ENCODE results near the gene HIVEP3.

Gene HIVEP3

DNA sequence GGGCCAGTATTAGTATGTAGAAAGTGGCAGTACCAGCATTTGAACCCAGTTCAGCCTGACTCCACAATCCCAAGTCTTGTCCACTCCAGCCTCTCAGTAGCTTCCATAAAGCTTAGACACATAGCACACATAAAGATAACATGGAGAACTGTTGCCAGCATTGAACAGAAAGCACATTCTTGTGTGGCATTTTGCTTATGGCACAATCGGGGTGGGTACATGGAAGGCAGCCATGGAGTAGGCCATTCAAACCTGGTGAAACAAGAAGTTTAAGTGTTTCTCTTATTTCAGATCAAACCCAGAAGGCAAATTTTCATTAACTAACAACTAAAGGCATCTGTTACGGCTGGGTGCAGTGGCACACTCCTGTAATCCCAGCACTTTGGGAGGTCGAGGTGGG lies 102.7 kb downstream of the HIVEP3 start:
- ChIA-PET POLR2A (no interaction called here), CTCF (no interaction called here)
- H3K36me3 ChIP-seq (ENCODE audit: control insufficient read depth in 2 of 2, insufficient read depth in 1 of 2, low read length in 2 of 2), result no peaks in the 10 kb centered on the region
- H3K27ac ChIP-seq (ENCODE audit: extremely low read depth, low read depth, low read length), result no peak overlapping the region
- no peaks in the 10 kb centered on the region for H3K9me3 ChIP-seq (ENCODE audit: control insufficient read depth, insufficient read depth, low read depth, low read length)
- H3K4me3 ChIP-seq (ENCODE audit: low read depth, low read length), result no peak overlapping the region
- no peak for TF ChIP-seq ZNF626 (tag by site-specific recombination; IDR thresholded peaks at IDR 0.05)
- no peak for TF ChIP-seq ZNF707 (tag by site-specific recombination; IDR thresholded peaks at IDR 0.05)
- TF ChIP-seq PRDM10 (tag by site-specific recombination; IDR thresholded peaks at IDR 0.05), result no peak
- no peak for TF ChIP-seq ZNF223 (tag by site-specific recombination; IDR thresholded peaks at IDR 0.05)
- H3K4me1 ChIP-seq (ENCODE audit: control insufficient read depth, insufficient read depth, low read length), result no peaks in the 10 kb centered on the region

DNA sequence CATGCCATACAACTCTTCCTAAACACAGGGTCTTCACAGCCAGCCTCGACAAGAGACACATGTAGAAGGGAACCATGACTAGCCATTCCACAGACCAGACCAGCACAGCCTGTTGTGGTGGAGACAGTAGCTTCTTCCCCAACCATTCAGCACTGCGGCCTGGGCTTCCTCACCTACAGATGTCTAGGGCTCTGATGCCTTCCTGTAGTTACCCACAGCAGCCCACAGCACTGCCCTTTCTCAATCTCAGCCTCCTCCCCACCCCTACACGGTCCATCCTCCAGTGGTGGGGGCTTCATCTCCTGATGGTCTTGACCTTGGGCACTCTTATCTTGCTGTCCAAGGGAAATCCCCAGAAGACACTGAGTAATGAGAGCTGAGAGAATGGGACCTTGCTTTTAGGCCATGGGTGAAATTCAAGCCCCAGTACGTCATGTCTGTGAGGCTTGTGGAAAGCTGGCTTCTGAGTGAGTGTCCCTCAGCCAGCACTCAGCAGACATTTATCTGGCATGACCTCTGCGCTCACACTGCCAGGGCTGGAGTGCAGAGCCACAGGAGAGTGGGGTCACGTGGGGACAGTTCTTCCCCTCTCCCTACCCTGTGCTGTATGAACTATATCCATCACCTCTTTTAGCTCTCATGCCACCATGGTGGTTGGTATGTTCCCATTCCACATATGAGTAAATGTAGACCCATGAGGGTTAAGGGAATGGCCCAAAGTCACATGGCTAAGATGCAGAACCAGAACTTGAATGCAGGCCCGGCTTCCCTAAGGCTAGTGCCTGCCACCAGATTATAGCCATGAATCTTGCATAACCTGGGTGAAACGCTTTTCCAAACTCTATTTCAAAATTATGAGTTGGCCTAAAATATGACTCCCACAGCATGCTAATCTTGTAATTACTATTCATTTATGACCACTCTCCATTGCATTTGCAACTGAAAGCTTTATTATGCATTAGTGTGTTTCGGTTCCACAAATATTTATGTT lies 104.7 kb downstream of the HIVEP3 start:
- no peak overlapping the region for H3K27ac ChIP-seq (ENCODE audit: extremely low read depth, low read depth, low read length)
- no peaks in the 10 kb centered on the region for H3K4me1 ChIP-seq (ENCODE audit: control insufficient read depth, insufficient read depth, low read length)
- no peaks in the 10 kb centered on the region for H3K36me3 ChIP-seq (ENCODE audit: control insufficient read depth in 2 of 2, insufficient read depth in 1 of 2, low read length in 2 of 2)
- ChIA-PET CTCF (interaction anchor here (0.6 to 3.6 kb wide), 6 partner anchors 8 to 902 kb away, joined by 3 to 27 read pairs (median 4); no protein-coding TSS in a partner anchor), POLR2A (no interaction called here)
- H3K9me3 ChIP-seq (ENCODE audit: control insufficient read depth, insufficient read depth, low read depth, low read length), result no peaks in the 10 kb centered on the region
- H3K4me3 ChIP-seq (ENCODE audit: low read depth, low read length), result no peak overlapping the region
- no peak for TF ChIP-seq ZNF791 (tag by site-specific recombination; IDR thresholded peaks at IDR 0.05)
- no peak for TF ChIP-seq ZNF555 (tag by site-specific recombination; conservative IDR thresholded peaks at IDR 0.05)
- no peak for TF ChIP-seq SETDB1 (IDR thresholded peaks at IDR 0.05; ENCODE audit: insufficient read length, low read length)
- TF ChIP-seq, protein P1, sequence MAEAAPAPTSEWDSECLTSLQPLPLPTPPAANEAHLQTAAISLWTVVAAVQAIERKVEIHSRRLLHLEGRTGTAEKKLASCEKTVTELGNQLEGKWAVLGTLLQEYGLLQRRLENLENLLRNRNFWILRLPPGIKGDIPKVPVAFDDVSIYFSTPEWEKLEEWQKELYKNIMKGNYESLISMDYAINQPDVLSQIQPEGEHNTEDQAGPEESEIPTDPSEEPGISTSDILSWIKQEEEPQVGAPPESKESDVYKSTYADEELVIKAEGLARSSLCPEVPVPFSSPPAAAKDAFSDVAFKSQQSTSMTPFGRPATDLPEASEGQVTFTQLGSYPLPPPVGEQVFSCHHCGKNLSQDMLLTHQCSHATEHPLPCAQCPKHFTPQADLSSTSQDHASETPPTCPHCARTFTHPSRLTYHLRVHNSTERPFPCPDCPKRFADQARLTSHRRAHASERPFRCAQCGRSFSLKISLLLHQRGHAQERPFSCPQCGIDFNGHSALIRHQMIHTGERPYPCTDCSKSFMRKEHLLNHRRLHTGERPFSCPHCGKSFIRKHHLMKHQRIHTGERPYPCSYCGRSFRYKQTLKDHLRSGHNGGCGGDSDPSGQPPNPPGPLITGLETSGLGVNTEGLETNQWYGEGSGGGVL (tag by site-specific recombination; IDR thresholded peaks at IDR 0.05), result no peak
- TF ChIP-seq ZXDB (tag by site-specific recombination; IDR thresholded peaks at IDR 0.05), result no peak
- no peak for TF ChIP-seq ZSCAN30 (tag by site-specific recombination; IDR thresholded peaks at IDR 0.05)
- no peak for TF ChIP-seq ZNF704 (tag by site-specific recombination; IDR thresholded peaks at IDR 0.05)
- TF ChIP-seq OVOL3 (tag by site-specific recombination; IDR thresholded peaks at IDR 0.05), result no peak
- no peak for TF ChIP-seq ZNF146 (tag by site-specific recombination; IDR thresholded peaks at IDR 0.05)

- TF ChIP-seq ZNF350 (tag by site-specific recombination; IDR thresholded peaks at IDR 0.05) (no peak), ATF2 (tag by site-specific recombination; IDR thresholded peaks at IDR 0.05; ENCODE audit: low read depth) (no peak)
- Histone ChIP-seq H3K9me3 (ENCODE audit: control insufficient read depth, insufficient read depth, low read depth, low read length) (no peaks in the 10 kb centered on the region), H3K4me3 (ENCODE audit: low read depth, low read length) (no peak overlapping the region), H3K27ac (ENCODE audit: extremely low read depth, low read depth, low read length) (no peak overlapping the region), H3K4me1 (ENCODE audit: control insufficient read depth, insufficient read depth, low read length) (no peaks in the 10 kb centered on the region), H3K36me3 (ENCODE audit: control insufficient read depth in 2 of 2, insufficient read depth in 1 of 2, low read length in 2 of 2) (no peaks in the 10 kb centered on the region)
- CTCF ChIA-PET, result interaction anchor here (0.8 to 3.6 kb wide), 3 partner anchors 9 to 903 kb away, joined by 3 to 27 read pairs (median 7); no protein-coding TSS in a partner anchor
- POLR2A ChIA-PET, result no interaction called here
Measured at GRCh38 chr1:41813226-41813625, 105.5 kb downstream of the HIVEP3 start.

Measured in HEK293 (cell line).